ENCODE measurements around the gene STRN. TPM values are rescaled to one million over a fixed set of nuclear protein-coding genes. Genes with fewer than 3 reads are reported as not detected.
"Not testable (repeated sequence)": the region's sequence is repeated elsewhere in the genome, so short reads cannot be mapped to it uniquely, and the experiment has no call there.

STRN gene
- total RNA-seq, 4 donors from 2014 or later: 23.6 to 30.6 (median 25.3) TPM

DNA sequence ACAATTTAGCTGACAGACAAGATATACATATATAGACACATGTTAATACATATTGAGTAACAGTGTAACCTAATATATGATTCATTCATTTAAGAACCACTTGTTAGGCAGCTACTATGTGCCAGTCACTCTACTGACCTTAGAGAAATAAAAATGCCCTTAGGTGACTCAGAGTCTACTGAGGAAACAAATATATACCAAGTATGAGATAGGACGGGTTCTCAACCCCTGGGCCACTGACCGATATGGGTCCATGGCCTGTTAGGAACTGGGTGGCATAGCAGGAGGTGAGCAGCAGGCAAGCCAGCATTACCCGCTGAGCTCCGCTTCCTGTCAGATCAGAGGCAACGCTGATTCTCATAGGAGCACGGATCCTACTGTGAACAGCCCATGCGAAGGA lies 14.8 kb downstream of the STRN start:
- DNase-seq: no peak
- Histone ChIP-seq H3K4me1 (peaks cover 0 to 5% (median 2%) of the 10 kb centered on the region in 4 donors), H3K4me3 (no peak overlapping the region), H3K9me3 (no peaks in the 10 kb centered on the region), H3K27me3 (no peaks in the 10 kb centered on the region), H3K27ac (no peak overlapping the region), H3K36me3 (no peaks in the 10 kb centered on the region)
- TF ChIP-seq EP300 (IDR thresholded peaks at IDR 0.05; ENCODE audit: low read depth) (no peak), CTCF (IDR thresholded peaks at IDR 0.05) (no peak), POLR2A (IDR thresholded peaks at IDR 0.05) (no peak), POLR2AphosphoS5 (IDR thresholded peaks at IDR 0.05) (no peak)
- in situ Hi-C loops (cut with MboI; ENCODE audit: low pct_ligation_motif_present in 1 of 4, low pct_unique_long_range_greater_than_20kb in 1 of 4, low sequenced_read_pairs in 3 of 4): no loop called here
- intact Hi-C loops (cut with DNase I; ENCODE audit: low total_unique reads): no loop called here
- WGBS, 2 donors (ENCODE audit: low coverage in 1 of 2): 93% methylated on average over 7 of the region's 7 CpGs; no CpG with 5 or more reads in 1 of the 2 donors

DNA sequence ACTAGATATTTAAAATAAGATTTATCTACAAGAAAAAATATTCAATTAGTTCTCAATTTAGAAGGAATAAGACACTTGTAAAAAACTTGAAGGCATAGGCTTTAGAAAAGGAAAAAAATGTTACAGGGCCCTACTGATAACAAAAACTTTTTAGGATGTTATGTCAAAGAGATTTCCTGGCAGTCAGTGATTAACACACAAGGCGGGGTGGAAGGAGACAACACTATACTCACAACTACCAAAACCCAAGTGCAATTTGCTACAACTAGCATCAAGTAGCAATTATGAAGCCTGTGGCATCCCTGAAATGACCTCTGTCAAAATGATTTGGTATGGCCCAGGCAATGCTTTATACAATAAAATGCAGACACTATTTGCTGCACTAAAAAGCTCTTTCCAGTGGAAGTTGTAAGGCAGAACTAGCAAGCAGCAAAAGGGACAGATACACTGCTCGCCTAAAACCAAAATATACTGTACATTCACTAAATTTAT lies 15.3 kb downstream of the STRN start:
- in situ Hi-C loops (cut with MboI; ENCODE audit: low pct_ligation_motif_present in 1 of 4, low pct_unique_long_range_greater_than_20kb in 1 of 4, low sequenced_read_pairs in 3 of 4): no loop called here
- Histone ChIP-seq H3K27ac (no peak overlapping the region), H3K36me3 (no peaks in the 10 kb centered on the region), H3K4me3 (no peak overlapping the region), H3K4me1 (peaks cover 0 to 5% (median 2%) of the 10 kb centered on the region in 4 donors), H3K9me3 (no peaks in the 10 kb centered on the region), H3K27me3 (no peaks in the 10 kb centered on the region)
- 93 to 100% methylated on average over 2 of the region's 2 CpGs for WGBS, 2 donors (ENCODE audit: low coverage in 1 of 2)
- intact Hi-C loops (cut with DNase I; ENCODE audit: low total_unique reads): no loop called here
- DNase-seq: no peak
- TF ChIP-seq CTCF (IDR thresholded peaks at IDR 0.05) (no peak), POLR2A (IDR thresholded peaks at IDR 0.05) (no peak), POLR2AphosphoS5 (IDR thresholded peaks at IDR 0.05) (no peak), EP300 (IDR thresholded peaks at IDR 0.05; ENCODE audit: low read depth) (no peak)

- no peak for TF ChIP-seq EP300 (IDR thresholded peaks at IDR 0.05; ENCODE audit: low read depth)
- no peak for TF ChIP-seq CTCF (IDR thresholded peaks at IDR 0.05)
- TF ChIP-seq POLR2AphosphoS5 (IDR thresholded peaks at IDR 0.05): no peak
- TF ChIP-seq POLR2A (IDR thresholded peaks at IDR 0.05): no peak
- in situ Hi-C loops (cut with MboI; ENCODE audit: low pct_ligation_motif_present in 1 of 4, low pct_unique_long_range_greater_than_20kb in 1 of 4, low sequenced_read_pairs in 3 of 4): no loop called here
- H3K27ac ChIP-seq: no peak overlapping the region
Measured at GRCh38 chr2:36949845-36950244, 16.5 kb downstream of the STRN start.

GRCh38 chr2:36945240-36945639 lies 21.1 kb downstream of the STRN start:
- WGBS, 2 donors (ENCODE audit: low coverage in 1 of 2): 92 to 100% methylated on average over 3 to 10 of the region's 10 CpGs
- intact Hi-C loops (cut with DNase I; ENCODE audit: low total_unique reads); H3K27me3 ChIP-seq; DNase-seq; H3K4me1 ChIP-seq; H3K4me3 ChIP-seq; in situ Hi-C loops (cut with MboI; ENCODE audit: low pct_ligation_motif_present in 1 of 4, low pct_unique_long_range_greater_than_20kb in 1 of 4, low sequenced_read_pairs in 3 of 4); H3K36me3 ChIP-seq; H3K27ac ChIP-seq; H3K9me3 ChIP-seq: not testable (repeated sequence)

More at GRCh38 chr2:36949845-36950244, 16.5 kb downstream of the STRN start:
- Histone ChIP-seq H3K4me3 (no peak overlapping the region), H3K4me1 (peaks cover 0 to 5% (median 2%) of the 10 kb centered on the region in 4 donors), H3K27me3 (no peaks in the 10 kb centered on the region), H3K36me3 (no peaks in the 10 kb centered on the region), H3K9me3 (no peaks in the 10 kb centered on the region)
- WGBS, 2 donors (ENCODE audit: low coverage in 1 of 2): 55 to 63% methylated on average over 1 of the region's 1 CpG
- no peak for DNase-seq
- intact Hi-C loops (cut with DNase I; ENCODE audit: low total_unique reads): no loop called here

- Histone ChIP-seq H3K36me3 (no peaks in the 10 kb centered on the region), H3K4me3 (no peak overlapping the region), H3K27me3 (no peaks in the 10 kb centered on the region), H3K4me1 (no peaks in the 10 kb centered on the region), H3K9me3 (no peaks in the 10 kb centered on the region), H3K27ac (no peak overlapping the region)
- in situ Hi-C loops (cut with MboI; ENCODE audit: low pct_ligation_motif_present in 1 of 4, low pct_unique_long_range_greater_than_20kb in 1 of 4, low sequenced_read_pairs in 3 of 4) (no loop called here), intact Hi-C loops (cut with DNase I; ENCODE audit: low total_unique reads) (no loop called here)
- WGBS, 2 donors (ENCODE audit: low coverage in 1 of 2): 88 to 95% methylated on average over 3 to 4 of the region's 4 CpGs
- DNase-seq: no peak
- no peak for TF ChIP-seq CTCF (IDR thresholded peaks at IDR 0.05)
- no peak for TF ChIP-seq EP300 (IDR thresholded peaks at IDR 0.05; ENCODE audit: low read depth)
- no peak for TF ChIP-seq POLR2AphosphoS5 (IDR thresholded peaks at IDR 0.05)
- TF ChIP-seq POLR2A (IDR thresholded peaks at IDR 0.05): no peak
Measured at GRCh38 chr2:36941867-36942266, 24.5 kb downstream of the STRN start.

DNA sequence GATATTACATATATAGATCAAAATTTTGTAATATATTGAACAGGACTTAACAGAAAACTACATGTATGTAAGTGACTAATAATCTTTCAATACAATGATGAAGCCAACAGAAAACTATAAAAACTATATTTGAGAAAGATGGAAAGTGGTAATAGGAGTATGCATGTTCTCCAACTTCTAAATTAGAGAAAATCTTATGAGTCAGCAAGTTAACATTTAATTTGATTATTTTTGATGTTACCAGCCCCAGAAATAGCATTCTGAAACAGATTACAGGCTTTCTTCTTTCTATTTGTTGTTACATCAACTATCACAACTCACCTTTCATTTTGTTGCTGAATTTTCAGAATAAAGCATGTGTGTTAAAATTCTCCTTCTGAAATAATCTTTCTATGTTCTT lies 29.8 kb downstream of the STRN start:
- intact Hi-C loops (cut with DNase I; ENCODE audit: low total_unique reads): not testable (repeated sequence)

GRCh38 chr2:36931688-36932087 lies 34.6 kb downstream of the STRN start:
- H3K27me3 ChIP-seq; H3K9me3 ChIP-seq; intact Hi-C loops (cut with DNase I; ENCODE audit: low total_unique reads); H3K27ac ChIP-seq; H3K4me1 ChIP-seq; in situ Hi-C loops (cut with MboI; ENCODE audit: low pct_ligation_motif_present in 1 of 4, low pct_unique_long_range_greater_than_20kb in 1 of 4, low sequenced_read_pairs in 3 of 4); DNase-seq; H3K36me3 ChIP-seq; H3K4me3 ChIP-seq: not testable (repeated sequence)
- WGBS, 2 donors (ENCODE audit: low coverage in 1 of 2): 90 to 93% methylated on average over 6 of the region's 6 CpGs

More for the DNA sequence above, 29.8 kb downstream of the STRN start:
- H3K27ac ChIP-seq; DNase-seq; H3K36me3 ChIP-seq; H3K27me3 ChIP-seq; H3K4me3 ChIP-seq; in situ Hi-C loops (cut with MboI; ENCODE audit: low pct_ligation_motif_present in 1 of 4, low pct_unique_long_range_greater_than_20kb in 1 of 4, low sequenced_read_pairs in 3 of 4); H3K9me3 ChIP-seq; H3K4me1 ChIP-seq: not testable (repeated sequence)
